ENCODE measurements around the gene GSTK1. TPM values are rescaled to one million over a fixed set of nuclear protein-coding genes. Genes with fewer than 3 reads are reported as not detected.

GSTK1 gene
- polyA plus RNA-seq, 1 of the 3 experiments (the other 2 are of a cell fraction), result 299 TPM

DNA sequence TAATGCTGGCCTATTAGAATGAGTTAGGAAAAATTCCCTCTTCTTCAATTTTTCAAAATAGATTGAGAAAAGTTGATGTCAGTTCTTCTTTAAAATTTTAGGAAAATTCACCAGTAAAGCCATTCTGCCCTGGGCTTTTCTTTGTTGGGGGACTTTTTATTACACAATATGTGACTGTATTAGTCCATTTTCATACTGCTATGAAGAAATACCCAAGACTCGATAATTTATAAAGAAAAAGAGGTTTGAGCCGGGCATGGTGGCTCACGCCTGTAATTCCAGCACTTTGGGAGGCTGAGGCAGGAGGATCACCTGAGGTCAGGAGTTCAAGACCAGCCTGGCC lies 28.7 kb upstream of the GSTK1 start:
- Histone ChIP-seq H3K79me2 (ENCODE audit: insufficient read depth) (no peaks in the 10 kb centered on the region), H3K4me2 (no peak overlapping the region), H3K9me3 (peaks cover 35% of the 10 kb centered on the region), H3K9ac (no peak overlapping the region), H3K27me3 (ENCODE audit: insufficient read depth) (no peaks in the 10 kb centered on the region), H3K27ac (ENCODE audit: low read depth in 2 of 2, low read length in 1 of 2) (no peak overlapping the region), H3K36me3 (replicated peaks in 1 of 2; ENCODE audit: control insufficient read depth in 1 of 2, insufficient read depth in 2 of 2, low read length in 1 of 2) (no peaks in the 10 kb centered on the region), H3F3A (replicated peaks; ENCODE audit: insufficient read depth) (no peaks in the 10 kb centered on the region), H2AFZ (ENCODE audit: low read depth) (no peak overlapping the region), H3K9me2 (no peaks in the 10 kb centered on the region), H3K4me3 (ENCODE audit: low read depth in 2 of 2, low read length in 1 of 2) (no peak overlapping the region), H3K4me1 (ENCODE audit: control insufficient read depth in 1 of 2, insufficient read depth in 2 of 2, low read depth in 1 of 2, low read length in 1 of 2) (peaks cover under 1% of the 10 kb centered on the region in 2 experiments; a peak in 2 of 4 replicates), H4K20me1 (ENCODE audit: insufficient read depth) (no peaks in the 10 kb centered on the region)
- POLR2A ChIA-PET, result no interaction called here
- 4% methylated on average over 3 of the region's 3 CpGs for WGBS (ENCODE audit: low lambda C conversion rate)
- CTCF ChIA-PET, result interaction anchor here (0.6 kb wide), 1 partner anchor 46 kb away, joined by 3 read pairs; no protein-coding TSS in a partner anchor
- DNase-seq, result no peak
- TF ChIP-seq IRF3 (IDR thresholded peaks at IDR 0.05; ENCODE audit: low read depth, low read length) (no peak), CTCF (IDR thresholded peaks at IDR 0.05) (no peak)
- TF ChIP-seq, protein P1, sequence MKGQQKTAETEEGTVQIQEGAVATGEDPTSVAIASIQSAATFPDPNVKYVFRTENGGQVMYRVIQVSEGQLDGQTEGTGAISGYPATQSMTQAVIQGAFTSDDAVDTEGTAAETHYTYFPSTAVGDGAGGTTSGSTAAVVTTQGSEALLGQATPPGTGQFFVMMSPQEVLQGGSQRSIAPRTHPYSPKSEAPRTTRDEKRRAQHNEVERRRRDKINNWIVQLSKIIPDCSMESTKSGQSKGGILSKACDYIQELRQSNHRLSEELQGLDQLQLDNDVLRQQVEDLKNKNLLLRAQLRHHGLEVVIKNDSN (IDR thresholded peaks at IDR 0.05; ENCODE audit: borderline replicate concordance, low read depth), result no peak

GRCh38 chr7:143235561-143235960 lies 27.7 kb upstream of the GSTK1 start:
- Histone ChIP-seq H3K79me2 (ENCODE audit: insufficient read depth) (no peaks in the 10 kb centered on the region), H3K4me1 (ENCODE audit: control insufficient read depth in 1 of 2, insufficient read depth in 2 of 2, low read depth in 1 of 2, low read length in 1 of 2) (no peaks in the 10 kb centered on the region), H3K27ac (ENCODE audit: low read depth in 2 of 2, low read length in 1 of 2) (no peak overlapping the region), H4K20me1 (ENCODE audit: insufficient read depth) (no peaks in the 10 kb centered on the region), H3K27me3 (ENCODE audit: insufficient read depth) (no peaks in the 10 kb centered on the region), H3K9ac (no peak overlapping the region), H3F3A (replicated peaks; ENCODE audit: insufficient read depth) (no peaks in the 10 kb centered on the region), H3K9me2 (no peaks in the 10 kb centered on the region), H2AFZ (ENCODE audit: low read depth) (no peak overlapping the region), H3K4me3 (ENCODE audit: low read depth in 2 of 2, low read length in 1 of 2) (no peak overlapping the region), H3K9me3 (peaks cover 35% of the 10 kb centered on the region), H3K4me2 (no peak overlapping the region), H3K36me3 (replicated peaks in 1 of 2; ENCODE audit: control insufficient read depth in 1 of 2, insufficient read depth in 2 of 2, low read length in 1 of 2) (no peaks in the 10 kb centered on the region)
- POLR2A ChIA-PET, result no interaction called here
- TF ChIP-seq MAX (IDR thresholded peaks at IDR 0.05; ENCODE audit: low read depth) (no peak), TCF12 (IDR thresholded peaks at IDR 0.05) (no peak)
- CTCF ChIA-PET, result interaction anchor here (1.7 kb wide), 1 partner anchor 21 kb away, joined by 8 read pairs; no protein-coding TSS in a partner anchor
- DNase-seq, result no peak
- 0% methylated on average over 1 of the region's 1 CpG for WGBS (ENCODE audit: low lambda C conversion rate)

- no peaks in the 10 kb centered on the region for H3K79me2 ChIP-seq (ENCODE audit: insufficient read depth)
- H3K27me3 ChIP-seq (ENCODE audit: insufficient read depth), result no peaks in the 10 kb centered on the region
- no peak for DNase-seq
- no peak overlapping the region for H3K9ac ChIP-seq
- H3K27ac ChIP-seq (ENCODE audit: low read depth in 2 of 2, low read length in 1 of 2), result no peak overlapping the region
- peaks cover 6% of the 10 kb centered on the region for H3F3A ChIP-seq (replicated peaks; ENCODE audit: insufficient read depth)
- H3K9me2 ChIP-seq, result no peaks in the 10 kb centered on the region
- ChIA-PET POLR2A (no interaction called here), CTCF (interaction anchor here (0.9 to 1.9 kb wide), 4 partner anchors 13 to 180 kb away, joined by 3 to 8 read pairs (median 6); no protein-coding TSS in a partner anchor)
- peaks cover 0 to 4% of the 10 kb centered on the region in 2 experiments; a peak in 2 of 4 replicates for H3K4me1 ChIP-seq (ENCODE audit: control insufficient read depth in 1 of 2, insufficient read depth in 2 of 2, low read depth in 1 of 2, low read length in 1 of 2)
- H3K9me3 ChIP-seq, result peaks cover 35% of the 10 kb centered on the region
- 24% methylated on average over 3 of the region's 3 CpGs for WGBS (ENCODE audit: low lambda C conversion rate)
- H3K4me3 ChIP-seq (ENCODE audit: low read depth in 2 of 2, low read length in 1 of 2), result no peak overlapping the region
- H3K36me3 ChIP-seq (replicated peaks in 1 of 2; ENCODE audit: control insufficient read depth in 1 of 2, insufficient read depth in 2 of 2, low read length in 1 of 2), result no peaks in the 10 kb centered on the region
- no peak overlapping the region for H3K4me2 ChIP-seq
- no peaks in the 10 kb centered on the region for H4K20me1 ChIP-seq (ENCODE audit: insufficient read depth)
- no peak overlapping the region for H2AFZ ChIP-seq (ENCODE audit: low read depth)
- no peak for TF ChIP-seq NFIC (IDR thresholded peaks at IDR 0.05; ENCODE audit: borderline replicate concordance)
- TF ChIP-seq MEF2A (IDR thresholded peaks at IDR 0.05; ENCODE audit: borderline replicate concordance, low read depth), result no peak
- TF ChIP-seq IRF3 (IDR thresholded peaks at IDR 0.05; ENCODE audit: low read depth, low read length), result no peak
- TF ChIP-seq JUND (IDR thresholded peaks at IDR 0.05), result no peak
- TF ChIP-seq, protein P1 (IDR thresholded peaks at IDR 0.05; ENCODE audit: borderline replicate concordance, low read depth), result no peak
- no peak for TF ChIP-seq FOXM1 (IDR thresholded peaks at IDR 0.05; ENCODE audit: low read depth)
These were observed 26.7 kb upstream of the GSTK1 start for GRCh38 chr7:143236408-143236990.
